OCI-LY1 (cell line): Measurements from ENCODE around the gene SERGEF.

ENCODE experiments used
- H2AFZ ChIP-seq: fragments of 200-600 bp; sonication (generic), shearing (Covaris generic); 2 replicates; pipeline ENCODE4 v1.6.0; 2014; ENCODE audit warnings: antibody characterized with exemption, mild to moderate bottlenecking, low read length
- H3F3A ChIP-seq: fragments of 200-600 bp; sonication (generic), shearing (Covaris generic); 2 replicates; pipeline ENCODE4 v1.6.0; 2014; ENCODE audit warnings: mild to moderate bottlenecking, antibody characterized with exemption, low read length, moderate library complexity; ENCODE audit not compliant: insufficient read depth
- H3K27ac ChIP-seq: fragments of 200-600 bp; sonication (generic); 2 replicates; pipeline ENCODE4 v1.5.1; 2014; ENCODE audit warnings: low read length, mixed run types, mild to moderate bottlenecking, low read depth; ENCODE audit not compliant: poor library complexity, severe bottlenecking
- H3K27me3 ChIP-seq: fragments of 200-600 bp; sonication (generic); 2 replicates; pipeline ENCODE4 v1.6.0; 2014; ENCODE audit warnings: antibody characterized with exemption, mild to moderate bottlenecking, low read length, moderate library complexity; ENCODE audit not compliant: insufficient read depth
- H3K36me3 ChIP-seq: fragments of 200-600 bp; sonication (generic); 2 replicates; pipeline ENCODE4 v1.6.1; 2014; ENCODE audit warnings: mild to moderate bottlenecking, antibody characterized with exemption, low read length, moderate library complexity, mixed read lengths; ENCODE audit not compliant: insufficient read depth
- H3K4me1 ChIP-seq: fragments of 200-600 bp; sonication (generic); 2 replicates; pipeline ENCODE4 v1.5.1; 2014; ENCODE audit warnings: mild to moderate bottlenecking, low read length, moderate library complexity; ENCODE audit not compliant: insufficient read depth, severe bottlenecking
- H3K4me2 ChIP-seq: fragments of 200-600 bp; sonication (generic), shearing (Covaris generic); 2 replicates; pipeline ENCODE4 v1.6.1; 2014; ENCODE audit warnings: low read length
- H3K4me3 ChIP-seq: fragments of 200-600 bp; sonication (generic); 2 replicates; pipeline ENCODE4 v1.5.1; 2014; ENCODE audit warnings: low read length, low read depth, mild to moderate bottlenecking, mixed read lengths; ENCODE audit not compliant: poor library complexity, severe bottlenecking
- H3K79me2 ChIP-seq: fragments of 200-600 bp; shearing (Covaris generic); 2 replicates; pipeline ENCODE4 v1.6.1; 2016; ENCODE audit warnings: mixed run types, low read length, mixed read lengths; ENCODE audit not compliant: insufficient read depth
- H3K9ac ChIP-seq: fragments of 200-600 bp; sonication (generic), shearing (Covaris generic); 2 replicates; pipeline ENCODE4 v1.6.1; 2014; ENCODE audit warnings: mild to moderate bottlenecking, low read length, mixed read lengths
- H3K9me2 ChIP-seq: fragments of 200-600 bp; sonication (generic), shearing (Covaris generic); 2 replicates; pipeline ENCODE4 v1.6.1; 2014; ENCODE audit warnings: low read depth, mild to moderate bottlenecking, low read length, mixed read lengths
- H3K9me3 ChIP-seq: fragments of 200-600 bp; shearing (Covaris generic); 2 replicates; pipeline ENCODE4 v1.6.1; 2014; ENCODE audit warnings: low read length, mixed read lengths
- H4K20me1 ChIP-seq: fragments of 200-600 bp; sonication (generic), shearing (Covaris generic); 2 replicates; pipeline ENCODE4 v1.6.0; 2016; ENCODE audit warnings: mild to moderate bottlenecking, low read length; ENCODE audit not compliant: insufficient read depth
- CTCF ChIP-seq: fragments of 200-600 bp; sonication (generic), shearing (Covaris generic); IDR thresholded peaks from 2 replicates; pipeline ENCODE4 v1.5.1; 2017; ENCODE audit warnings: mild to moderate bottlenecking, antibody characterized with exemption, low read length, moderate library complexity, mixed read lengths
- EZH2 ChIP-seq: fragments of 200-600 bp; sonication (generic), shearing (Covaris generic); IDR thresholded peaks from 2 replicates; pipeline ENCODE4 v1.8.0; 2017; ENCODE audit warnings: borderline replicate concordance, mixed run types, mild to moderate bottlenecking, antibody characterized with exemption, low read length, moderate library complexity, mixed read lengths

SERGEF gene

GRCh38 chr11:17934194-17934593 lies 78.7 kb downstream of the SERGEF start:
- H3K4me3 ChIP-seq: no peak overlapping the region
- no peaks in the 10 kb centered on the region for H3K79me2 ChIP-seq
- no peaks in the 10 kb centered on the region for H3K9me3 ChIP-seq
- no peaks in the 10 kb centered on the region for H3K27me3 ChIP-seq
- no peak overlapping the region for H2AFZ ChIP-seq
- no peaks in the 10 kb centered on the region for H4K20me1 ChIP-seq
- H3K9me2 ChIP-seq: no peaks in the 10 kb centered on the region
- no peaks in the 10 kb centered on the region for H3K4me1 ChIP-seq
- TF ChIP-seq EZH2: no peak
- TF ChIP-seq CTCF: no peak
- H3K9ac ChIP-seq: no peak overlapping the region
- no peak overlapping the region for H3K27ac ChIP-seq
- no peak overlapping the region for H3K4me2 ChIP-seq
- H3K36me3 ChIP-seq: peaks cover 13% of the 10 kb centered on the region; the same call in 1 of the 2 replicates
- H3F3A ChIP-seq: no peaks in the 10 kb centered on the region

- no peak overlapping the region for H3K9ac ChIP-seq
- H3K79me2 ChIP-seq: no peaks in the 10 kb centered on the region
- H4K20me1 ChIP-seq: no peaks in the 10 kb centered on the region
- no peaks in the 10 kb centered on the region for H3F3A ChIP-seq
- H3K4me3 ChIP-seq: no peak overlapping the region
- no peak overlapping the region for H2AFZ ChIP-seq
- H3K36me3 ChIP-seq: peaks cover 13% of the 10 kb centered on the region; the same call in 1 of the 2 replicates
- H3K9me2 ChIP-seq: no peaks in the 10 kb centered on the region
- no peak overlapping the region for H3K4me2 ChIP-seq
- no peak for TF ChIP-seq CTCF
- no peak for TF ChIP-seq EZH2
- no peaks in the 10 kb centered on the region for H3K4me1 ChIP-seq
- H3K9me3 ChIP-seq: no peaks in the 10 kb centered on the region
- H3K27ac ChIP-seq: no peak overlapping the region
- no peaks in the 10 kb centered on the region for H3K27me3 ChIP-seq
Observed at GRCh38 chr11:17933708-17934107, 79.1 kb downstream of the SERGEF start.

- Histone ChIP-seq H2AFZ (no peak overlapping the region), H3K4me2 (no peak overlapping the region), H3K36me3 (peaks cover 13% of the 10 kb centered on the region; the same call in 1 of the 2 replicates), H3K4me1 (no peaks in the 10 kb centered on the region), H3K27ac (no peak overlapping the region), H3K9me3 (no peaks in the 10 kb centered on the region), H3K9ac (no peak overlapping the region), H4K20me1 (no peaks in the 10 kb centered on the region), H3K4me3 (no peak overlapping the region), H3K27me3 (no peaks in the 10 kb centered on the region), H3F3A (no peaks in the 10 kb centered on the region), H3K79me2 (no peaks in the 10 kb centered on the region), H3K9me2 (no peaks in the 10 kb centered on the region)
- no peak for TF ChIP-seq EZH2
- no peak for TF ChIP-seq CTCF
Observed at GRCh38 chr11:17932472-17932871, 80.4 kb downstream of the SERGEF start.
